HG02885 (cell line): ENCODE measurements around the gene PDGFRB.

Source experiments
- ATAC-seq: cut with Tn5 transposase; IDR thresholded peaks from one replicate; pipeline ENCODE4 v1.9.1; 2021; ENCODE audit warnings: mild to moderate bottlenecking; ENCODE audit not compliant: unreplicated experiment, poor library complexity

The PDGFRB gene

GRCh38 chr5:150120617-150121447 is 34.8 kb downstream of the PDGFRB start:
- ATAC-seq = no peak

DNA sequence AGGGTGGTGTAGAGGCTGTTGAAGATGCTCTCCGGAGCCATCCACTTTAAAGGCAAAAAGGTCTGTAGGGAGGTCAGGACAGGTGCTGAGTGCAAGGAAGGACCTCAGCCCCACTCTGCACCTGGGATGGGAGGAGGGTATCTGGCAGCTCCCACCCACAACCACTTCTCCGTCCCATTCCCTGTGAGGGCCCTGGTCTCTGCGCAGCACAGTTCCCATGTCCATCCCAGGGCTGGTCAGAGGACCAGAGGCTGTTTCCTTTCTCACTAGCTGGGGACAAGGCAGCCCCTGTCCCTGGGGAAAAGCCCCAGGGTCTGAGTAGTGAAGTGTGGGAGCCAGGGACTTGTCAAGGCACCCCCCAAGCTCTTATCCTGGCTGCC is 35.6 kb downstream of the PDGFRB start:
- no peak for ATAC-seq

GRCh38 chr5:150119421-150120061 is 36.1 kb downstream of the PDGFRB start:
- ATAC-seq = no peak

GRCh38 chr5:150118561-150119229 is 37.0 kb downstream of the PDGFRB start:
- ATAC-seq = no peak

DNA sequence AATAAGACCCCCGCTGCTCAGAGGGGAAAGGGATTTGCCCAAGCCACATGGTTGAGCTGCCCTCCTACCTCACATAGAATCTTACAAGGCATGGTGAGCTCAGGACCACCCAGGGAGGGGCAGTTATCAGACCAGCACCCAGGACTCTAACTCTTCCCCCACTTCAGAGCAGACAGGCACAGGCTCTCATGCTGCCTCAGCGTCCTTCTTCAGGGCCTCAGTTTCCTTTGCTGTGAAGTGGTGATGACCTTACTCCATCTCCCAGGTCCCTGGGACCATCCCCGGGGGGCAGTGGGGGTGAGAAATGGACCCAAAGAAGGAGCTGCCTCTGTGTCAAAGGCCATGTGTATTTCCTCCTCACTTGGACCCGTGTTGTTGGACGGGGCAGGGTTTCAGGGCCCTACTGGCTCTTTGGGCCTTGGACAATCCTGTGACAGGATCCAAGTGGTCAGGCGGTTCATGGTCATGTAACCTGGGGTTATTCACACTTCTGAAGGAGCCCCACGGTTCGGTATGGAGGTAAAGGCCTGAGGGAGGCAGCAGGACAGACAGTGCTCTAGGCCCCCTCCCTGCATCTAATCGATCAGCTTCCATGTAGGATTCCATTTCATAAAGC is 37.6 kb downstream of the PDGFRB start:
- no peak for ATAC-seq

DNA sequence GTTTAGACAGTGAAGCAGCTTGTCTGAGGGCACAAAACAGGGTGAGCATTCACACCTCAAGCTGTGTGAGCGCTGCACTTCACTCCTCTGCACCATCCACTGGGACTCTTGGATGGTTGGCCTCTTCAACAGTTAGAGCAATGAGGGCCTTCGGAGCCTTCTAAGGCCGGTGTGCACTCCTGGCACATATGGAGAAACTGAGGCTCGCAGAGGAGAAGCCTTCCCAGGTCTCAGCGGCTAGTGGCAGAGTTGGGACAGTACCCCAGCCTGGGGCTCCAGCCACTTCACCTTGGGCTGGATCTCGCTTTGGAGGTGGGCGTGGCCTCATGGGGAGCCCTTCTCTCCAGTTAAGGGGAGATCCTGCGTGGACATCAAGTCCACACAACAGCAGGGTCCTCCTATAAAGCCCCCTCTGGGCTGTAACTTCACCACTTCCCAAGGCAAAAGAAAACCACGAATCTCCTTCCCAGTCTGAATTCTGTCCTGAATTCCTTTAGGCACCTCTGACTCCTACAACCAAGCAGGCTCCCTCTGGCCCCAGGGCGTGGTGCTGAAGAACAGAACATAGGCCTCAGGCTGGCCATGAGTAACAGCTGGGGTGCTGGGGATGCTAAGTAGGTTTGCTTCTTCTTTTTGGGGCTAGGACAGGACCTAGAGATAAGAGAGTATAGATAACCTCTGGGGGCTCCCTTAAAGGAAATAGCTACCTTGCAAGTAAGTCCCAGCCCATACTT is 38.8 kb downstream of the PDGFRB start:
- no peak for ATAC-seq

- no peak for ATAC-seq
Measured at GRCh38 chr5:150114773-150115408, 40.8 kb downstream of the PDGFRB start.

GRCh38 chr5:150114102-150114641 is 41.5 kb downstream of the PDGFRB start:
- no peak for ATAC-seq

DNA sequence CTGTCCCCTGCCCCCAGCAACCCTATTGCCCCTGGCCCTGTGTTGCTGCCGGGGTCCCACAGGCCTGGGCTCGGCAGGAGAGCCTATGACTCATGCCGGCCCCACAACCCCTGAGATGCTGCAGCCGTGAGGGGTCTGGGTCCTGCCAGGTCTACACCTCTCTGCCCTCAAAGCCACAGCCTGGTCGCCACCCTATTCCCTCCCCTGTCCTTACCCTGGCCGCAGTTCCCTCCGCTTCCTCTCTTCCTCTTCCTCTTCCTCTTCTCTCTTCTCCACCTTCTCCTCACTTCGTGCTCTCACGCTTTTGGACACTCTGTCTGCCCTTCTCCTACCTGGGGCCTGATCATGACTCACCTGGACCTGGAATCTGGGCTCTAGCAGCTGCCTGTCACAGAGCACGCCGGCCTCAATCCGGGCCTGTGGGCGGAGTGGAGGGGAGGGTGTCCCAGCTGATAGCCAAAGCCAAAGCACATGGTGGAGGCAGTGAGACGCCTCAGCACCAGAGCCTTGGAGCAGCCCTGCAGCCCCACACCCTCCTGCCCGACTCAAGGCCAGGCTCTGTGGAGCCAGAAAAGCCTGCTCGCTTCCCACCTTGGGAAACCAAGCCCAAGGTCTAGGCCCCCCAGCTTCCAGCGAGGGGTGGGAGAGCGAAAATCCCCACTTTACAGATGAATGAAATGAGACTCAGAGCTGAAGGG is 42.4 kb downstream of the PDGFRB start:
- ATAC-seq = no peak

DNA sequence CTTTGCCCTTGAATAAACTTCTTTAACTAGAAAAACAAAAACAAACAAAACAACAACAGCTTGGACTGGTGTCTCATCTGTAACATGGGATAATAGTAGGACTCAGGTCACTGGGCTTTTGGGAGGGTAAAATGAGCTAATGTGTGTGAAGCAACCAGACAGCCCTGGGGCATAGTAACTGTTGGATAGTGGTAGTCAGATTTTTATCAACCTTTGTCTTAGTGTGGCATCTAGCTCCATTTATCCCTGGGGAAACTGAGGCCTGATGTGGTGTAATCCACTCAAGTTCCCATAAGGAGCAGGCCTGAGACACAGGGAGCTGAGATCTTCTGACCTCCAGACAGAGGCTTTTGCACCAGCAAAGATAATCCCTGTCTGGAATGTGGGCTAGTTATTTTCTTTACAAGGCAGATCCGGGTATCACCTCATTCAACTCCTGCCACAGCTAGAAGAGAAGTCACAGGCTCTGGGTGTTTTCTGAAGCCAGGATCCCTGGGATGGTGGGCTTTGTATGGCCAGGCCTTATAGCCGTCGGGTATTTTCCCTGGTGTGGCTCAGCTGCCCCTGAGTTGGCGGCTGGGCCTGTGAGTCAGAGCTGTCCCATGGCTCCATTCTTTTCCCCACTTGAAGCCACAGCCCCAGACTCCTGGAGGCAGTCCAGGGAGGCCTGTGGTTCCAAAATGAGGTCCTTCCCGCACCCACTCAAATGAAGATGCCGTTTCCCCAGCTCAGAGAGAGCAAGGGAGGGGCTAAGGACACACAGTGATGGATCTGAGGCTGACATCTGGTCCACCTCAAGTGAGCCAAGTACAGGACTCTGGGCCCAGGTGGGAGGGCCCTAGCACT is 43.2 kb downstream of the PDGFRB start:
- no peak for ATAC-seq

DNA sequence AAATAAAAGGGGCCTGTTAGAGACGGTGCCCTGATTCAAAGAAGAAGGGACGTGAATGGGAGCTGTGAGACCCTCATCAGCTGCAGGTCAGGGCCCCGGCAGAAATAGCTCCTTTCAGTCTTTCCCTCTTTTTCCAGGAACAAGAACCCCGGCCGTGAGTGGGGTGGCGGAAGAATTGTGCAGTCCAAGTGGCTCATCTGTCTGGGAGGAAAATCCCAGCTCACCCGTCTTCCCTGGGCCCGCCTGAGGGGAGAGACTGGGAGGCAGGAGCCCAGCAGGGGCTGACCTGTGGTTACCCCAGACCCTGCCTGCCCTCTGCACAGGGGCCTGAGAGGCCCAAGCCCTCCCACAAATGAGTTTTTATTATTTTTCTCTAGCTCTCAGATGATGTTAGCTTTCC is 44.5 kb downstream of the PDGFRB start:
- ATAC-seq = no peak

GRCh38 chr5:150109921-150110320 is 45.7 kb downstream of the PDGFRB start:
- ATAC-seq = no peak

DNA sequence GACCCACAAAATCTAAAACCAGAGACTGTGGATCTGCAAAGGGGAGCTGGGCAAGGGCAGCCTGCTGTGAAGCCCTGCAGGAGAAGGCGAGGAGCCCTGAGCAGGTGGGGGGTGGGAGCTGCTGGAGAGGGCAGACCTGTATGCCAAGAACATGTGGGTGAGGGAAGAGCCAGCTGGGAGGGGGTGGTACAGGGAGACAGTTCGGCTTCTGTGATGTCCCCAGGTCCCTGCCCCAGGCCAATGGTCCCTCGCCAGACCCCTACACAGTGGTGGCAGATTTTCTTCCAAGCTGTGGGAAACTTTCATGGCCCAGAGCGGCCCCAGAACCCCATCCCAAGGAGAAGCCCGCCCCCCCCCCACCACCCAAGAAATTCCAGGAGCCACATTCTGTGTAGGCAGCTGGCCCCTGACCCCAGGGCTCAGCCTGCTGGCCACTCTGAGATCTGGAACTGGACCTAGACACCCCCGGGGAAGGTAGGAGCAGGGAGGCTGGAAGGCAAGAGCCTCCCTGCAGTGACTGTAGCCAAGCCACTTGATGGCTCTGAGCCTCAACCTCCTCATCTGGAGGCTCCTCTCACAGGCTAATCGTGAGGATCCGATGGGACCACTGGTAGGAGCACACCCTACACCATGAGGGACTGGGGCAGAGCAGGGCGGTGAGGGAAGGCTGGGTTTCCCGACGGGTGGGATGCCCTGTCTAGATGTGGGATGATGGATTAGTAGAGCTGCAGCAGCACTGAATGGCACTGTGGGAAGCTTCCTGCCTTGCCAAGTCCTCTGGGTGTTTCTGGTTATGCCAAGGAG is 46.7 kb downstream of the PDGFRB start:
- ATAC-seq = no peak

GRCh38 chr5:150107909-150108447 is 47.7 kb downstream of the PDGFRB start:
- ATAC-seq = no peak

GRCh38 chr5:150106674-150107426 is 48.8 kb downstream of the PDGFRB start:
- ATAC-seq = no peak

DNA sequence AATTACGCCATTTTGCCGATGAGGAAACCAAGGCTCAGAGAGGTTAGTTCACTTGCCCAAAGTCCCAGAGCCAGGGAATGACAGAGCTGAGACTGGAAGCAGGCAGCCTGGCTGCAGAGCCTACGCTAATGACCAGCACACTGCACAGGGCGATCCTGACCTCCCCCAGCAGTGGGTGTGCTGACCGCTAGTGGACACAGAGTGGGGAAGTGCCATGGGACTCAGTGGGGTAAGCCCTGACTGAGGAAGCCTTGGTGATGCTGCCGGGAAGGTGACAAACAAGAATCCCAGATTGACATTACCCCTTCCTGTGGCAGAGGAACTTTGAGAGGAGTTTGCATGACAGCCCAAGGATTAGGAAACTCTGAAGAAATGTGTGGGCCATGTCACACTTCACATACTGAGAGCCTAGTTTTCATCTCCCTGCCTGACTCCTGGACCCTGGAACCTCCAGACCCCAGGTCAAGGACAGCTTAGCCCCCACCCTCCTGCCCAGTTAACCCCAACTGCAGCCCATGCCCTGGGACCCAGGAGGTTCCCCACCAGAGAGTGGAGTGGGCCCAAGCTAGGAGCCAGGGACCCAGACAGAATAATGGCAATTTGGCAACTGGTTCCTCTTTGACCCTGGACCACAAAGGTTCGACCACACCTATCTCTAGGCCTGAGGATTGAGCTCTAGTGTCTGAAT is 49.6 kb downstream of the PDGFRB start:
- no peak for ATAC-seq
